Chondrocyte (in vitro differentiated cells): Measurements from ENCODE around the gene IDH1. TPM values are rescaled to one million over a fixed set of nuclear protein-coding genes. Genes with fewer than 3 reads are reported as not detected.
"Not testable (repeated sequence)": the region's sequence is repeated elsewhere in the genome, so short reads cannot be mapped to it uniquely, and the experiment has no call there.

Experiments
- DNase-seq: peaks from one replicate; pipeline ENCODE4 v3.0.0; 2021; ENCODE audit warnings: mixed read lengths, low spot score
- H3K27ac Mint-ChIP-seq: one replicate; pipeline ENCODE4 v1.8.0; 2021; ENCODE audit warnings: mild to moderate bottlenecking, moderate library complexity, mixed read lengths; ENCODE audit not compliant: unreplicated experiment
- H3K27me3 Mint-ChIP-seq: 2 replicates; pipeline ENCODE4 v1.8.0; 2021; ENCODE audit warnings: low read depth, mixed read lengths
- H3K36me3 Mint-ChIP-seq: 2 replicates; pipeline ENCODE4 v1.8.0; 2021; ENCODE audit warnings: low read depth, mixed read lengths
- H3K4me1 Mint-ChIP-seq: 2 replicates; pipeline ENCODE4 v1.8.0; 2021; ENCODE audit warnings: low read depth, mild to moderate bottlenecking, mixed read lengths
- H3K4me3 Mint-ChIP-seq: one replicate; pipeline ENCODE4 v1.8.0; 2021; ENCODE audit warnings: mild to moderate bottlenecking, moderate library complexity, mixed read lengths; ENCODE audit not compliant: unreplicated experiment
- H3K9me3 Mint-ChIP-seq: 2 replicates; pipeline ENCODE4 v1.8.0; 2021; ENCODE audit warnings: low read depth, mixed read lengths
- CTCF ChIP-seq: fragments of 200-600 bp; sonication (generic); IDR thresholded peaks from 2 replicates; pipeline ENCODE4 v1.5.0; 2021; ENCODE audit warnings: antibody characterized with exemption, mild to moderate bottlenecking, moderate library complexity
- total RNA-seq: library from RNA; stranded (reverse); gene quantifications from 3 replicates; pipeline ENCODE4 v1.2.1, GENCODE V29; 2021

Gene IDH1
- total RNA-seq, 1 donor from 2014 or later = 78.2 TPM

- no peaks in the 10 kb centered on the region for H3K4me1 Mint-ChIP-seq
Observed at GRCh38 chr2:208228476-208228875, 26.4 kb downstream of the IDH1 start.

GRCh38 chr2:208227581-208228232 lies 27.2 kb downstream of the IDH1 start:
- H3K9me3 Mint-ChIP-seq = peaks cover 12% of the 10 kb centered on the region
- H3K4me3 Mint-ChIP-seq = no peak overlapping the region
- H3K27me3 Mint-ChIP-seq = no peaks in the 10 kb centered on the region
- TF ChIP-seq CTCF = no peak
- no peaks in the 10 kb centered on the region for H3K36me3 Mint-ChIP-seq
- H3K27ac Mint-ChIP-seq = no peak overlapping the region
- no peaks in the 10 kb centered on the region for H3K4me1 Mint-ChIP-seq
- DNase-seq = no peak

More at GRCh38 chr2:208228476-208228875, 26.4 kb downstream of the IDH1 start:
- no peaks in the 10 kb centered on the region for H3K27me3 Mint-ChIP-seq
- H3K9me3 Mint-ChIP-seq = peaks cover 12% of the 10 kb centered on the region
- no peak for DNase-seq
- H3K4me3 Mint-ChIP-seq = no peak overlapping the region
- H3K36me3 Mint-ChIP-seq = no peaks in the 10 kb centered on the region
- no peak for TF ChIP-seq CTCF
- H3K27ac Mint-ChIP-seq = no peak overlapping the region

DNA sequence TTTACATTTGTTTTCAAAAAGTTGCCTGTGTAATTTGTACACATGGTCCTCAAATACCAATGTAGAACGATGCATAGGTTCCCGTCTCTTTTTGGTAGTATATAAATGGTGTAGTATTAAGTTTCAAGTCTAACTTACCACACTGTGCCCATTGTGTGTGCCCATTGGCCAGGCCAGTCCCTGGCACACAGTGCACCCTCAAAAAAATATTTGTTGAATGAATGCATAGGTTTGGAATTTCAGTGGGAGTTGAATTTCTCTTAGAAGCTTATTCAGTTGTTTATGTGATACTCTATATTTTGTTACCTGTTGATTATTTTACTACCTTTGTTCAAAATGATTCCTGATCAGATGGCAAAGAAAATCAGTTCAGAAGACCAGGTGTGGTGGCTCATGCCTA lies 30.1 kb downstream of the IDH1 start:
- H3K27me3 Mint-ChIP-seq = peaks cover 3% of the 10 kb centered on the region
- H3K36me3 Mint-ChIP-seq = no peaks in the 10 kb centered on the region
- no peaks in the 10 kb centered on the region for H3K4me1 Mint-ChIP-seq
- H3K27ac Mint-ChIP-seq = no peak overlapping the region
- H3K9me3 Mint-ChIP-seq = no peaks in the 10 kb centered on the region
- DNase-seq = no peak
- no peak overlapping the region for H3K4me3 Mint-ChIP-seq
- TF ChIP-seq CTCF = no peak

DNA sequence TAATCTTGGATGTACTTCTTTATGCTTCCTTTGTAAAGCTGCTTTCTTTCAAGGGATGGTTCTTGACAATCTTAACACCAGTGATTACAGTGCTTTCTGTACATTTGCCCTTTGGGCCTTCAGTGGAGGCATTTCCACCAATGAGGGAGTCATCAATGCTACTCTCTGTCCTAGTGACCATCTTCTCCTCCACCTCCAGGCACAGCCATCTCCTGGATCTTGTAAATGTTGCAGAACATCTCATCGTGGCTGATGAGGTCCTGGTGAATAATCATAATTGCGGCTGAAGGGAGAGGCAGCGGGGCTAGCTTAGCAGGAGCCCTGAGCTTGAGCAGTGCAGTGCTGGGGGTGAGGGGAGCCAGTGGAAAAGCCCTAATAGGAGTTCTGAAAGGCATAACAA lies 32.5 kb downstream of the IDH1 start:
- peaks cover 7% of the 10 kb centered on the region for H3K27me3 Mint-ChIP-seq
- no peaks in the 10 kb centered on the region for H3K4me1 Mint-ChIP-seq
- no peaks in the 10 kb centered on the region for H3K9me3 Mint-ChIP-seq
- TF ChIP-seq CTCF = no peak
- H3K36me3 Mint-ChIP-seq = no peaks in the 10 kb centered on the region
- no peak overlapping the region for H3K4me3 Mint-ChIP-seq
- no peak for DNase-seq
- H3K27ac Mint-ChIP-seq = no peak overlapping the region

DNA sequence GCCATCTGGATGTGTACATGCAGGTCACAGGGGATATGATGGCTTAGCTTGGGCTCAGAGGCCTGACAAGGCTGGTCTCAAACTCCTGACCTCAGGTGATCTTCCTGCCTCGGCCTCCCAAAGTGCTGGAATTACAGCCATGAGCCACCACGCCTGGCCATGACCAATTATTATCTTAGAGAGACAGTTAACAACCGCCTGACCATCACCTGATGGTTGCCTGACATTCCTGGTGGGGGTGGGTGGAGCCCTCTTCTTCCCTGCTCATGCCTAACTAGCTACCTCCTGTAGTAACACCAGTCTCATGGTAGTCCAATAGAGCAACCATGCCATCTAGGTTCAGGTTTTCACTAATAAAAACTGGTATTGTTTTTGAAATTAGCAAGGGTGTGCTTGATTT lies 33.0 kb downstream of the IDH1 start:
- H3K27me3 Mint-ChIP-seq, H3K36me3 Mint-ChIP-seq, DNase-seq, H3K27ac Mint-ChIP-seq, H3K9me3 Mint-ChIP-seq, H3K4me1 Mint-ChIP-seq, H3K4me3 Mint-ChIP-seq: not testable (repeated sequence)
